GM12878 (cell line): ENCODE data around the gene GUCA2B. TPM values are rescaled to one million over a fixed set of nuclear protein-coding genes. Genes with fewer than 3 reads are reported as not detected.

ENCODE experiments used
- ATAC-seq: fragments of 200-7000 bp; cut with Tn5 transposase; 3 replicates; pipeline ENCODE4 v1.9.1; 2020; ENCODE audit warnings: mild to moderate bottlenecking, moderate library complexity
- Bru-seq: library from RNA; stranded (reverse); fragments of 400-500 nt; gene quantifications from one replicate; lab custom pipeline; 2021; lab: Mats Ljungman, UMichigan
- BruChase-seq, 2 experiments: library from RNA; stranded (reverse); fragments of 400-500 nt; gene quantifications; one replicate each; lab custom pipeline; 2021; lab: Mats Ljungman, UMichigan
- BruUV-seq: library from RNA; stranded (reverse); fragments of 400-500 nt; replicated peaks from 2 replicates; lab custom pipeline; 2021; lab: Mats Ljungman, UMichigan
- CTCF ChIA-PET: fragments of 300-600 bp; sonication (Branson Sonifier 250); formaldehyde crosslinking; extraction: SDS; loops from one replicate; lab custom pipeline; 2021; ENCODE audit warnings: inconsistent platforms; lab: Yijun Ruan, JAX
- POLR2A ChIA-PET: fragments of 350-600 bp; formaldehyde crosslinking; extraction: SDS; loops from one replicate; lab custom pipeline; 2021; ENCODE audit warnings: inconsistent platforms; lab: Charles Lee
- RAD21 ChIA-PET: fragments of 300-600 bp; sonication (Branson Sonifier 250); formaldehyde crosslinking; loops from one replicate; lab custom pipeline; 2023; ENCODE audit warnings: antibody characterized with exemption; ENCODE audit not compliant: unreplicated experiment; lab: Charles Lee
- SMC1A ChIA-PET: fragments of 300-600 bp; sonication (Branson Sonifier 250); formaldehyde crosslinking; loops from one replicate; lab custom pipeline; 2023; ENCODE audit not compliant: unreplicated experiment, uncharacterized antibody; lab: Charles Lee
- DNase-seq: peaks from one replicate; pipeline ENCODE4 v3.0.0-alpha.2; 2011; ENCODE audit warnings: low read depth, low spot score
- FAIRE-seq: peaks from 3 replicates; lab custom pipeline; 2011; peaks lifted over from hg19 to GRCh38; lab: Jason Lieb, UNC
- H2AFZ ChIP-seq: 2 replicates; pipeline ENCODE4 v1.6.0; 2011; ENCODE audit warnings: low read depth, low read length, control low read depth; ENCODE audit not compliant: control insufficient read depth
- H3K27ac ChIP-seq: 2 replicates; pipeline ENCODE4 v1.5.1; 2011; ENCODE audit warnings: control low read depth; ENCODE audit not compliant: control insufficient read depth, insufficient read depth
- H3K27me3 ChIP-seq, 2 experiments: replicated peaks in 1 of 2; 2 replicates each; pipeline versions ENCODE4 v1.6.0 to v1.6.1; 2011; ENCODE audit warnings: low read length in 1 of 2; ENCODE audit not compliant: control insufficient read depth in 2 of 2, insufficient read depth in 2 of 2
- H3K36me3 ChIP-seq, 2 experiments: 2 replicates each; pipeline ENCODE4 v1.5.1; 2011; ENCODE audit warnings: low read length in 1 of 2; ENCODE audit not compliant: control insufficient read depth in 2 of 2, insufficient read depth in 2 of 2
- H3K4me1 ChIP-seq: 2 replicates; pipeline ENCODE4 v1.6.1; 2011; ENCODE audit warnings: mild to moderate bottlenecking, low read length, moderate library complexity, mixed read lengths; ENCODE audit not compliant: control insufficient read depth, insufficient read depth
- H3K4me2 ChIP-seq: 2 replicates; pipeline ENCODE4 v1.6.0; 2011; ENCODE audit warnings: control low read depth; ENCODE audit not compliant: control insufficient read depth, insufficient read depth
- H3K4me3 ChIP-seq: fragments of 200-600 bp; sonication (generic); 2 replicates; pipeline ENCODE4 v1.5.1; 2016
- H3K79me2 ChIP-seq: 2 replicates; pipeline ENCODE4 v1.6.0; 2011; ENCODE audit warnings: low read length; ENCODE audit not compliant: control insufficient read depth, insufficient read depth
- H3K9ac ChIP-seq: 2 replicates; pipeline ENCODE4 v1.8.0; 2011; ENCODE audit warnings: low read length, control low read depth, mixed read lengths; ENCODE audit not compliant: control insufficient read depth, insufficient read depth
- H3K9me3 ChIP-seq: replicated peaks from 3 replicates; pipeline ENCODE4 v1.5.1; 2011; ENCODE audit warnings: mild to moderate bottlenecking, low read length; ENCODE audit not compliant: control insufficient read depth, insufficient read depth
- H4K20me1 ChIP-seq: 2 replicates; pipeline ENCODE4 v1.6.0; 2011; ENCODE audit not compliant: control insufficient read depth, insufficient read depth
- ATF3 ChIP-seq: IDR thresholded peaks from 2 replicates; pipeline ENCODE4 v1.6.1; 2011; ENCODE audit warnings: low read depth, mild to moderate bottlenecking, low read length, moderate library complexity, borderline replicate concordance; ENCODE audit errors: extremely low read depth
- BHLHE40 ChIP-seq, 2 experiments: fragments of 450-650 bp in 1 of 2; IDR thresholded peaks; 2 replicates each; pipeline ENCODE4 v1.6.1; 2011 to 2017; ENCODE audit warnings: low read depth in 2 of 2, borderline replicate concordance in 1 of 2, improper control_type of control experiment in 1 of 2, low read length in 1 of 2, mild to moderate bottlenecking in 1 of 2
- NR2F1 ChIP-seq: fragments of 450-650 bp; conservative IDR thresholded peaks from 2 replicates; pipeline ENCODE4 v1.6.1; 2017; ENCODE audit warnings: mild to moderate bottlenecking
- SMAD1 ChIP-seq: fragments of 450-650 bp; IDR thresholded peaks from 2 replicates; pipeline ENCODE4 v1.6.1; 2018; ENCODE audit warnings: mild to moderate bottlenecking, low read depth; ENCODE audit not compliant: partially characterized antibody
- TAF1 ChIP-seq: IDR thresholded peaks from 2 replicates; pipeline ENCODE4 v1.6.1; 2011; ENCODE audit warnings: mild to moderate bottlenecking, low read depth, low read length, borderline replicate concordance
- ZNF274 ChIP-seq: IDR thresholded peaks from one replicate; pipeline ENCODE4 v1.8.0; 2011; ENCODE audit not compliant: insufficient read length, insufficient read depth
- WGBS: methylation state at CpG from one replicate; pipeline ENCODE4 v1.1.6; 2016; ENCODE audit warnings: low lambda C conversion rate; ENCODE audit not compliant: insufficient replicate concordance, insufficient coverage; ENCODE audit errors: missing lambda C conversion rate; 5-methylcytosine and 5-hydroxymethylcytosine counted together
- in situ Hi-C: fragments of 300-500 bp; cut with MboI; formaldehyde crosslinking; loops from 9 replicates; pipeline ENCODE4 v1.14.3; 2018; ENCODE audit warnings: mixed read lengths
- intact Hi-C: fragments of 100-400 bp; cut with micrococcal nuclease; formaldehyde crosslinking; loops from one replicate; pipeline ENCODE4 v1.14.2; 2022; ENCODE audit not compliant: unreplicated experiment
- long read RNA-seq, 2 experiments: library from polyadenylated mRNA; unstranded; transcript quantifications; one replicate each; pipeline ENCODE4 v2.0.0, GENCODE V29; 2019 to 2020
- polyA minus RNA-seq, 3 experiments: library from RNA; depleted of rRNA, polyadenylated mRNA; stranded (reverse); fragments of >200 nt; gene quantifications; 2 replicates each; pipeline ENCODE4 v1.2.3, GENCODE V29; 2011
- polyA plus RNA-seq, 11 experiments: library from polyadenylated mRNA; depleted of rRNA in 4 of 11; unstranded in 6 of 11; stranded (reverse) in 5 of 11; fragments of >200 nt; fragmentation: Nextera tagmentation in 4 of 11; fragmentation: Illumina TruSeq in 1 of 11; extraction: Ambion mirVana in 4 of 11; extraction: Trizol in 1 of 11; gene quantifications; 1 replicate in 1 of 11; 2 replicates in 10 of 11; pipeline versions ENCODE4 v1.2.1 to v1.2.3, GENCODE V29; 2011 to 2016; ENCODE audit warnings: inconsistent platforms in 2 of 11, missing spikeins in 2 of 11, low read depth in 1 of 11
- total RNA-seq, 4 experiments: library from RNA; depleted of rRNA in 3 of 4; stranded (reverse); fragments of >200 nt in 3 of 4; fragmentation: Illumina TruSeq in 1 of 4; extraction: Trizol in 1 of 4; gene quantifications; 2 replicates each; pipeline versions ENCODE4 v1.2.1 to v1.2.3, GENCODE V29; 2013 to 2021

The GUCA2B gene
- not detected in 2 replicates for total RNA-seq (2013; cell fraction: nucleolus; rRNA removed)
- total RNA-seq (2014; rRNA removed) (not detected in 2 replicates), total RNA-seq (2014; rRNA removed; fragmentation: Illumina TruSeq; extraction: Trizol) (not detected in 2 replicates), total RNA-seq (2021) (not detected in 2 replicates), polyA plus RNA-seq (2011; rRNA removed) (not detected in 2 replicates), polyA plus RNA-seq (2014; fragmentation: Illumina TruSeq; extraction: Trizol) (not detected in 2 replicates), polyA plus RNA-seq (2014; fragmentation: Nextera tagmentation; extraction: Ambion mirVana) (not detected), polyA plus RNA-seq (2014; rRNA removed) (not detected in 2 replicates), polyA plus RNA-seq (2016; fragmentation: Nextera tagmentation; extraction: Ambion mirVana) (not detected), polyA minus RNA-seq (2011; rRNA and poly(A)+ RNA removed) (not detected in 2 replicates), Bru-seq, nascent RNA (not detected), BruChase-seq, experiment 1, labeled RNA remaining after a 6-hour chase (not detected), BruChase-seq, experiment 2, labeled RNA remaining after a 2-hour chase (not detected)
- polyA plus RNA-seq (2011; ENCODE audit: low read depth), result not detected
- polyA plus RNA-seq (2011; cell fraction: cytosol; rRNA removed), result not detected in 2 replicates
- not detected in 2 replicates for polyA plus RNA-seq (2011; cell fraction: nucleus; rRNA removed)
- polyA plus RNA-seq (2012), result not detected in 2 replicates
- not detected in 2 replicates for polyA minus RNA-seq (2011; cell fraction: cytosol; rRNA and poly(A)+ RNA removed)
- polyA minus RNA-seq (2011; cell fraction: nucleus; rRNA and poly(A)+ RNA removed), result not detected in 2 replicates
- long read RNA-seq, experiment 1, result 0 reads
- long read RNA-seq, experiment 2, result 0 reads

GRCh38 chr1:42152907-42153600 is at the start of gene GUCA2B:
TSS of gene GUCA2B (plus strand) at chr1:42153410. CDS start at chr1:42153451, 41 bp downstream.
- ATAC-seq, result no peak
- Histone ChIP-seq H4K20me1 (no peaks in the 10 kb centered on the region), H3K4me1 (no peaks in the 10 kb centered on the region), H3K4me2 (no peak within 1 kb of the TSS), H3K27ac (no peak within 1 kb of the TSS), H3K9me3 (no peaks in the 10 kb centered on the region), H3K27me3 (no peaks in the 10 kb centered on the region), H3K9ac (no peak within 1 kb of the TSS), H2AFZ (no peak within 1 kb of the TSS), H3K4me3 (no peak within 1 kb of the TSS), H3K36me3 (no peaks in the 10 kb centered on the region), H3K79me2 (no peaks in the 10 kb centered on the region)
- in situ Hi-C loops (no loop called here), intact Hi-C loops (no loop called here)
- no TSS peak for BruUV-seq
- ChIA-PET POLR2A (no interaction called here), SMC1A (no interaction called here), CTCF (interaction anchor here (0.7 to 2.4 kb wide), 2 partner anchors 20 to 1099 kb away, joined by 3 to 12 read pairs; no protein-coding TSS in a partner anchor), RAD21 (no interaction called here)
- WGBS, result 41% methylated on average over 12 of the region's 12 CpGs
- no peak for DNase-seq
- no peak for TF ChIP-seq NR2F1
- no peak for TF ChIP-seq ATF3
- no peak for TF ChIP-seq SMAD1
- TF ChIP-seq ZNF274, result no peak
- no peak for TF ChIP-seq TAF1
- TF ChIP-seq BHLHE40 (IDR thresholded peaks at IDR 0.05; ENCODE audit: borderline replicate concordance in 1 of 2, low read depth in 2 of 2, low read length in 1 of 2), result no peak
- FAIRE-seq, result no peak
